NT2/D1 (cell line): ENCODE results near the gene LLGL1.

Experiments used
- SUZ12 ChIP-seq: IDR thresholded peaks from 2 replicates; pipeline ENCODE4 v1.6.1; 2011; ENCODE audit not compliant: insufficient read length, insufficient read depth; ENCODE audit errors: extremely low read depth
- YY1 ChIP-seq: IDR thresholded peaks from 2 replicates; pipeline ENCODE4 v1.6.1; 2011; ENCODE audit not compliant: insufficient read length, insufficient read depth

DNA sequence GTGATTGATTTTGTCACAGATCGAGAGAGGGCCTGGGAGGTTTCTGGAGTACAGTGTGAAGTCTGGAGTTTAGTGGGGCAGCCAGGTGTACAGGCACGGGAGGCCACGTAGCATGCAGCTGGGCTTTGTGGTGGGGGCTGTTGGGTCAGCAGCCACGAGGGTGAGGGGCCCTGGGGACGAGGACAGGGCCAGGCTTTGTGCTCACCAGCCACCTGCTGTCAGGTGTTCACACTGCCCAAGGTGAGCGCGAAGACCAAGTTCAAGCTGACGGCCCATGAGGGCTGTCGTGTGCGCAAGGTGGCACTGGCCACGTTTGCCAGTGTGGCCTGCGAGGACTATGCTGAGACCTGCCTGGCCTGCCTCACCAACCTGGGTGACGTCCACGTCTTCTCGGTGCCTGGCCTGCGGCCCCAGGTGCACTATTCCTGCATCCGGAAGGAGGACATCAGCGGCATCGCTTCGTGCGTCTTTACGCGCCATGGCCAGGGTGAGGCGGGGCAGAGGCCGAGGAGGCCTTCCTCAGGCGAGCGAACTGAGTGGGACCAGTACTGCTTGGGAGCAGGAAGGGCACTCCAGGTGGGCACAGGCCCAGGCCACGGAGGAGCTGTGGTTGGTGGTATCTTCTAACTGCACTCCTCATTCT is 15.9 kb downstream of the LLGL1 start:
- no peak for TF ChIP-seq YY1
- TF ChIP-seq SUZ12 = no peak
